Ishikawa (cell line): Measurements from ENCODE around the gene MKKS.

ENCODE experiments used
- CEBPB ChIP-seq: IDR thresholded peaks from 2 replicates; pipeline ENCODE4 v1.6.1; 2012
- CREB1 ChIP-seq: IDR thresholded peaks from 2 replicates; pipeline ENCODE4 v1.6.1; 2012; ENCODE audit warnings: low read depth
- EGR1 ChIP-seq: IDR thresholded peaks from 2 replicates; pipeline ENCODE4 v1.6.1; 2012
- EP300 ChIP-seq: IDR thresholded peaks from 2 replicates; pipeline ENCODE4 v1.6.1; 2012; ENCODE audit warnings: borderline replicate concordance
- FOXM1 ChIP-seq: IDR thresholded peaks from 2 replicates; pipeline ENCODE4 v1.6.1; 2012; ENCODE audit warnings: low read depth, borderline replicate concordance
- NFIC ChIP-seq: IDR thresholded peaks from 2 replicates; pipeline ENCODE4 v1.6.1; 2012
- RAD21 ChIP-seq: IDR thresholded peaks from 2 replicates; pipeline ENCODE4 v1.6.1; 2012; ENCODE audit warnings: low read depth
- TAF1 ChIP-seq: IDR thresholded peaks from 2 replicates; pipeline ENCODE4 v1.6.1; 2012; ENCODE audit warnings: low read depth, mild to moderate bottlenecking
- TCF12 ChIP-seq: IDR thresholded peaks from 2 replicates; pipeline ENCODE4 v1.6.1; 2012; ENCODE audit warnings: low read depth
- YY1 ChIP-seq: IDR thresholded peaks from 2 replicates; pipeline ENCODE4 v1.6.1; 2012; ENCODE audit warnings: low read depth
- ZBTB7A ChIP-seq: IDR thresholded peaks from 2 replicates; pipeline ENCODE4 v1.6.1; 2012; ENCODE audit warnings: low read depth
- TF ChIP-seq, protein P1 (sequence below): IDR thresholded peaks from 2 replicates; pipeline ENCODE4 v1.6.1; 2012
- TF ChIP-seq, protein P2 (sequence below): IDR thresholded peaks from 2 replicates; pipeline ENCODE4 v1.6.1; 2012; ENCODE audit warnings: low read depth, mild to moderate bottlenecking

DNA sequence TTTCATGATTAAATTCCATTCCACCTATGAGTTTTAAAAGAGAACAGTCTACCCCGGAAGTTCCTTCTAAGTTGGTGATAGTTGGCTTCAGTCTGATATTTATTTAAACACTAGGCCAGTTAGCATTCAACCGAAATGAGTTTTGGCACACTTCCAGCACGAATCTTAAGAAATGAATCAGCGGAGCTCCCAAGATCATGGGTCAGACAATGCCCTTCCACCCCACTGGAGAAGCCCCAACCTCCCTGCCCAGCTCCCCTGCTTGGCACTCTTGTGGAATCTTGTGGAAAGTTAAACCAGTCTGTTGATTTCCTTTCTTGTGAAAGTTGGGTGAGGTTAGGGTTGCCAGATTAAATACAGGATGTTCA is 64.3 kb downstream of the MKKS start:
- TF ChIP-seq CREB1 = no peak
- TF ChIP-seq, protein P1, sequence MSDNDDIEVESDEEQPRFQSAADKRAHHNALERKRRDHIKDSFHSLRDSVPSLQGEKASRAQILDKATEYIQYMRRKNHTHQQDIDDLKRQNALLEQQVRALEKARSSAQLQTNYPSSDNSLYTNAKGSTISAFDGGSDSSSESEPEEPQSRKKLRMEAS = no peak
- TF ChIP-seq ZBTB7A = no peak
- TF ChIP-seq, protein P2, sequence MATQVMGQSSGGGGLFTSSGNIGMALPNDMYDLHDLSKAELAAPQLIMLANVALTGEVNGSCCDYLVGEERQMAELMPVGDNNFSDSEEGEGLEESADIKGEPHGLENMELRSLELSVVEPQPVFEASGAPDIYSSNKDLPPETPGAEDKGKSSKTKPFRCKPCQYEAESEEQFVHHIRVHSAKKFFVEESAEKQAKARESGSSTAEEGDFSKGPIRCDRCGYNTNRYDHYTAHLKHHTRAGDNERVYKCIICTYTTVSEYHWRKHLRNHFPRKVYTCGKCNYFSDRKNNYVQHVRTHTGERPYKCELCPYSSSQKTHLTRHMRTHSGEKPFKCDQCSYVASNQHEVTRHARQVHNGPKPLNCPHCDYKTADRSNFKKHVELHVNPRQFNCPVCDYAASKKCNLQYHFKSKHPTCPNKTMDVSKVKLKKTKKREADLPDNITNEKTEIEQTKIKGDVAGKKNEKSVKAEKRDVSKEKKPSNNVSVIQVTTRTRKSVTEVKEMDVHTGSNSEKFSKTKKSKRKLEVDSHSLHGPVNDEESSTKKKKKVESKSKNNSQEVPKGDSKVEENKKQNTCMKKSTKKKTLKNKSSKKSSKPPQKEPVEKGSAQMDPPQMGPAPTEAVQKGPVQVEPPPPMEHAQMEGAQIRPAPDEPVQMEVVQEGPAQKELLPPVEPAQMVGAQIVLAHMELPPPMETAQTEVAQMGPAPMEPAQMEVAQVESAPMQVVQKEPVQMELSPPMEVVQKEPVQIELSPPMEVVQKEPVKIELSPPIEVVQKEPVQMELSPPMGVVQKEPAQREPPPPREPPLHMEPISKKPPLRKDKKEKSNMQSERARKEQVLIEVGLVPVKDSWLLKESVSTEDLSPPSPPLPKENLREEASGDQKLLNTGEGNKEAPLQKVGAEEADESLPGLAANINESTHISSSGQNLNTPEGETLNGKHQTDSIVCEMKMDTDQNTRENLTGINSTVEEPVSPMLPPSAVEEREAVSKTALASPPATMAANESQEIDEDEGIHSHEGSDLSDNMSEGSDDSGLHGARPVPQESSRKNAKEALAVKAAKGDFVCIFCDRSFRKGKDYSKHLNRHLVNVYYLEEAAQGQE = no peak
- TF ChIP-seq FOXM1 = no peak
- no peak for TF ChIP-seq EGR1
- TF ChIP-seq CEBPB = no peak
- no peak for TF ChIP-seq EP300
- TF ChIP-seq RAD21 = no peak
- TF ChIP-seq TCF12 = no peak
- peak; percentile 67 for TF ChIP-seq NFIC
- no peak for TF ChIP-seq YY1
- no peak for TF ChIP-seq TAF1
